HG02623 (cell line): Measurements from ENCODE around the gene DNPH1.
A peak's percentile ranks its signal among the peaks of the same experiment; 100 is the strongest.

ENCODE experiments used
- ATAC-seq: cut with Tn5 transposase; IDR thresholded peaks from one replicate; pipeline ENCODE4 v1.9.1; 2021; ENCODE audit warnings: moderate library complexity; ENCODE audit not compliant: unreplicated experiment

DNPH1 gene, protein sequence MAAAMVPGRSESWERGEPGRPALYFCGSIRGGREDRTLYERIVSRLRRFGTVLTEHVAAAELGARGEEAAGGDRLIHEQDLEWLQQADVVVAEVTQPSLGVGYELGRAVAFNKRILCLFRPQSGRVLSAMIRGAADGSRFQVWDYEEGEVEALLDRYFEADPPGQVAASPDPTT

DNA sequence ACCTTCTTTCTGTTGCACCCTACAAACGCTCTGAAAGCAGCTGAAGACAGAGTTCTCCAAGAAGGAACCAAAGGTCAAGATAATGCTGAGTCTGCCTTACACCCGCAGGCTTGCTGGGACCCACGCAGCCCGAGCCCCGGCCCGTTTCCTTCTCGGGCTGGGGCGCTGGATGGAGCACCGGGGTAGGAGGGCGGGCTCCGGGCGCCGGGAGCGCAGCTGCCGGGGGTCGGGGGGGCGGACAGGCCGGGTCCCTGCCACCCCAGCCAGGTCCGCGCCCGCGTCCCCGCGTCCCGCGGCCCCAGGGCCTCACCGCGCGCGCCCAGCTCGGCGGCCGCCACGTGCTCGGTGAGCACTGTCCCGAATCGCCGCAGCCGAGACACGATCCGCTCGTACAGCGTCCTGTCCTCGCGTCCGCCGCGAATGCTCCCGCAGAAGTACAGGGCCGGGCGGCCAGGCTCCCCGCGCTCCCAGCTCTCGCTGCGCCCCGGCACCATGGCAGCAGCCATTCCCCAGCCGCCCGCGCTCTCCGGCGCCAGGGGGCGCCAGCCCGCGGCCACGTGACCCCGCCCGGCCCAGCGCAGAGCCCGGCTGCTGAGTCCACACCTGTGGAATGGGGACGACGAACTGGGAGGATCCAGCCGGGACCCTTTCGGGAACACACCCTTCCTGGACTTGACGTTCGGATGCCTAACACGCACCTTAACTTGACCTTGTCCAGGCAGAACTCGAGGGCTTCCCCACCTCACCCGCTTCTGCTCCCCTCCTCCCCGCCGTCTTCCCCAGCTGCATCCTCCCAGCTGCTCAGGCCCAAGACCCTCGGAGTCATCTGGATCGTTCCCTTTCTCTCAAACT is at the start of gene DNPH1:
TSS of gene DNPH1 (minus strand) at position 531 of the 852 bp plus-strand sequence. CDS start at position 506, 25 bp downstream.
- ATAC-seq, result peak; percentile 72

DNA sequence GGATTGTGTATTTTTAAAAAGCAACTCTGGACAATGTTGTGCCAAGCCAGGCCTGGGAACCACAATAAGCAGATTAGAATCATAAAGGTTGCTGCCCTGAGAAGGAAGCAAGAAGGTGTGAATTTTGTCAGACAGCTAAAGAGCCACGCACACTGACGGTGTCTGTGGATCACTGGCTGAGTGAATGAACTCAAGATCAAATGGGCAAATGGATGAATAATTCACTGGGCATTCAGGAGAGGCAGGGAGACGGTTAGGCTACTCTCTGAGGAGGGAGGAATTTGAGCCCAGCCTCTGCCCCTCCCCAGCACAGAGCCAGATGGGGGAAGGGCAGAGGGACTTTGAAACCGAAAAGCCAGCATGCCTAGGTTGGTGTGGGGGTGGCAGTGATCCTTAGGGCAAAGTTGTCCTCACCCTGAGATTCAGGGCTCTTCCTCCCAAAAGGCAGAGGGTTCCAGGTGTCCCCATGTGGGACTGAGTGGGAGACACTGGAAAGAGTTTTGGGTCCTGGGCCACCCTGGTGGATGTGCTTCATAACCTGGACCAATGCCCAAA is 49.3 kb upstream of the DNPH1 start:
- ATAC-seq, result no peak

DNA sequence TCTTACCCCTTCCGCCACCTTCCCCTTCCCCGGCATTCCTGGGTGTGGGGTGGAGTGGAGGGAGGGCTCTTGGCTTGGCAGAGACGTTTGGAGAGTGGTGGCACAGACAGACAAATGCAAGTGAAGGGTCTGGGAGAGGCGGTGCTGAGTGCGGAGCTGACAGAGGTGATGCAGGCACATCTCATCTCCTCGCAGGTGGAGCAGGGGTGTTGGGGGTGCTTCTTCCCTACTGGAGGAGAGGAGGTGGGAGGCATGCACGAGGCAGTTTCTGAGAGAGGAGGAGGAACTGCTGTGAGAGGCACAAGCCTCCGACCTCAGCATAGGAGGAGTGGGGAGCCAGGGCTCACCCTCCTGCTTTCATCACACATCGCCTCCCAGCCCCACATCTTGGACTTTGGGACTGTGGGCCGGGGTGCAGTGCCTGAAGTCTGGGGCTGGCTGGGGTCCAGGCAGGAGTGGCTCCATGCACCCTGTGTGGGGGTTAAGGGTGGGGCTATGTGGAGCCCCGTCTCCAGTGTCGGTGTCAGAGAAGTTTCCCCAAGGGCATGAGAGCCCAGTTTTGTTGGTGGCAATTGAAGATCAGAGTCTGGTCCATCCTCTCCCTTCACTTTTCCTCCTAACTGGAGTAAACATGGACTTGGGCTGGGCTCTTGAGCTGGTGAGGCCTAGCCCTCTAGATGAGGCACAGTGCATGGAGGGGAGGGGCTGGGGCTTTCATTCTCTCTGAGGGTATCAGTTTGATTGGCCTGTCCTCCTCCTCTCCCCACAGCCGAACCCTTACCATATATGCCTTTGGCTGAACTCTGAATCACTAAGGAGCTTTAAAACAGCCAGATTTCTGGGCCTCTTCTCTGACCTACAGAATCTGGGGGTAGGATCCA is 48.6 kb upstream of the DNPH1 start:
- no peak for ATAC-seq

DNA sequence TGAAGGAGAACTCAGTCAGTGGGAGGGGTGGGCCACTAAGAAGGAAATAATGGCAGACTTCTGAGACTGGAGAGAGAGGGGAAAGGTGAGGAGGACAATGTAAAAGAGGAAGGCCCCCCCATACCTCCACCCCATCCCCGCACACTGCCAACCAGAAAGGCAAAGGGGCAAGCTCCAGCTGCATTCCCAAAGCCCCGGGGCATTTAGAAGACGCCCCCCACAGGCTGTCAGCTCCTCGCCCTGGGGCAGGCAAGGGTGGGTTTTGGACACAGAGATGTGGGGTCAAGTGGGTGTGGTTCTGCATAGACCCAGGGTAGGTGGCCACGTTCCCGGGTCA is 48.0 kb upstream of the DNPH1 start:
- ATAC-seq, result no peak

DNA sequence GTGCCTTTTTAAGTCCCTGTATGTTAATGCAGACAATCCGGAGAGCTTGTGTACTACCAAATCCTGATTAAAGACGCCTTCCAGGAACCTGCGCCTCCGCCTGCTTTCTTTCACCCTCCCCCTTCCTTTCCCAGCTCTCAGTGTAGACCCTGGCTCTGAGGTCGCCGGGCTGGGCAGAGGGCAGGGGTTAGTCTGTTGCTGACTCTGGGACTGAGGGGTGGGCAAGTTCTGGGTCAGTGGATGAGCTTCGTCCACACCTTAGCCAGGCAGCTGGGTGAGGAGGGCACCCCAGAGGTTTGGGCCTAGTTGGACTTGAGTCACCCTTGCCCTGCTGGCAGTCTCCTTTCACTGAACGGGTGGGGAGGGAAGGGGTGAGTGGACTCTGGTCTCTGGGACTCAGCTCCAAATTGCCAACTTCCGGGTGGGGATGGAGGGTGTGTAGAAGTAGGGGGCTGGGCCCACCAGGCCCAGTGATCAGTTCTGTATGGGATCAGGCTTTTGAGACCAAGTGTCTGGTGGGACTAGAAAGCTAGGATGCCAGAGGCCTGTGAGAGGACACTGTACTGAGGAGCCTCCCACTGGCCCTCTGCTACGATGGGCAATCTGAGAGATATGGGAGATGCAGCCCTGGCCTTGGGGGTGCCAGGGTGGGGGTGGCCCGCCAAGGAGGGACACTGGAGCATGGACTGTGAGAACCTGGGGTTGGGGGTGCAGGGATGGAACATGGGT is 47.5 kb upstream of the DNPH1 start:
- no peak for ATAC-seq

DNA sequence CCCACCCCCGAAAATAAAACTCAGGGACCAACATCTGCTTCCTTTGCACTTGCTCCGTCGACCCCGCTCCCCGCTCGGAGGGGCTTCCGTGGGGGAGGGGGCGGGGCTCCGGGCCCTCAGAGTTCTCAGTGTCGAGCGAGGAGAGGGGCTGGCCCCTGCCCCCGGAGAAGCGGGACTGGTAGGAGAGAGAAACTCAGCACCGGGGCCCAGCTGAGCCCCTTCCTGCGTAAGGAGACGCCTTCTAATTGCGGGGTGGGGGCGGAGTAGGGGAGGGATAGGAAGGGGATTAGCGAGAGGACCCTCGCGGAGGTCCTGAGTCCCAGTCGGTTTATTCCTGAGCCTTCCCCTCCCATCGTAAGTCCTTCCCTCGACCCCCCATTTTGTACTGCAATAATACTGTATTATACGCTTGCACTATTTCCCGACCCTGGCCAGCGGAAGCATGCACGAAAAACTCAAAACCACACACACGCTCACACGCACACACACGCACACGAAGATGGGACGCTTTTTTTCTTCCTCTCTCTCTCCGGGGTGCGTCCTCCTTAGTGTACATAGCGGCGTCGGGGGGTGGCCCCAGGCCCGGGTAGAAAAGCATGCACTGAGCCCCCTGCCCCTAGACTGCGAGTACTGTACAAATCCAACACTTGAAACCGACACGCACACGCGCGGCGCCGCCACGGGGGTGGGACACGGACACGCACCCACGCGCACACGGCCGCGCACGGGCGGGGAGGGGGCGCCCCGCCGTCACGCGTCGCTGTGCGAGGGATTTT is 46.7 kb upstream of the DNPH1 start:
- no peak for ATAC-seq

DNA sequence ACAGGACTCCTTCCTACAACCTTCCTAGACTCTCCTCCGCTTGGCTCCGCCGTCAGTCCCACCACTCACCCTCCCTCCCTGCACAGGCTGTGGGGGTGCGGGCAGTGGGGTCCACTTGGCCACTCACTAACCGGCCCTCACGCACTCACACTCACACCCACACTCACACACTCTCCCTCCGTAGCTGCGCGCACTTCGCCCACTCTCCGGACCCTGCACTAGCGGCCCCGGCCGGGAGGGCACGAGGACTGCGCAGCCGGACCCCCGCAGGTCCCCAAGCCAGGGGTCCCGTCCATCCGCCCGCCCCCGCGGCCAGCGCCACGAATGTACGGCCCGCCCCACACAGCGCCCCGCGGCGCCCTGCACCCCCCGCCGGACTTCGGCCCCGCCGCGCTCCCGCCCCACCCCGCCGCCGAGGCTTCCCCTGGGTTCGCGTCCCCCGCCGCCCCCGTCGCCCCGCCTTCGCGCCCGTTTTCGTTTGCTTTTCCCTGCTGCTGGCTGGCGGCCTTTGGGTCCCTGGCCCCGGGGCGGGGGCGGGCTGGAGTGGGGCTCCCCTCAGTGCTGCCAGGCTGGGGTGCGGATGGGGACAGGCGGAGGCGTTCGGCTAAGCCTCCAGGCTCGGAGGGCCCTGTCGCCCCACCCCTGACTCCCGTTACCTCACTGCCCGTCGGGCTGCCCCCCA is 45.8 kb upstream of the DNPH1 start:
- no peak for ATAC-seq

DNA sequence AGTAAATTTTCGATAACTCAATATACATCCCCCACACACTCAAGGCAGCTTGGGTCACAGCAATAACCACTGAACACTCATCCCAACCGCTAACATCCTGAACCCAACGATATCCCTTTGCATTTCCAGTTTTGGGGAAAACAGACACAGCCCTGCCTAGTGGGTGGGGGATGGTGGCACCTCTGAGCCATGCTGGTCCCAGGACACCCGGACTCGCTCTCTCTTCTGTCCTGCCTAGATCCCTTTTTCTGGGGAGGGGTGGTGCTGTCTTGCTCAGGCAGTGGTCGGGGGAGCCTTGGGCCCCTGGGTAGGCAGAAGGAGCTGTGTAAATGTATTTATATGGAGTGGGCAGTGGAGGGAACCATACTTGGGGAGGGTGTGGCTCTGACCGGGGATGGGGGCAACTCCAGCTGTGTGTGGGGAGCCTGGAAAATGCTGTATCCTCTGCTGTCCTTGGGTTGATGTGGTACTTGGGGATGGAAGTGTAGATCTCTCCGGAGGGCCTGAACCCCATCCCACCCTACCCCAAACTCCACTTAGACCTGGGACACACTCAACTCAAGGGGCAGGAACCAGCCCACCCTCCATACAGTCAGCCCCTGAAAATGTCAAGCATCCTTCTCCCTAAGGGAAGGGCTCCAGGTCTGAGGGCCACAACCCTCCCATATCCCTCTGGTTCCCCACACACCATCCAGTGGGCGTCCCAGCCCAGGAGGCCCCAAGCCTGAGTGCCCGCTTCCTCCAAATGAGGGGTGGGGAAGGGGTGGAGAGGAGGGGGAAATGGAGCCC is 45.0 kb upstream of the DNPH1 start:
- ATAC-seq, result no peak

DNA sequence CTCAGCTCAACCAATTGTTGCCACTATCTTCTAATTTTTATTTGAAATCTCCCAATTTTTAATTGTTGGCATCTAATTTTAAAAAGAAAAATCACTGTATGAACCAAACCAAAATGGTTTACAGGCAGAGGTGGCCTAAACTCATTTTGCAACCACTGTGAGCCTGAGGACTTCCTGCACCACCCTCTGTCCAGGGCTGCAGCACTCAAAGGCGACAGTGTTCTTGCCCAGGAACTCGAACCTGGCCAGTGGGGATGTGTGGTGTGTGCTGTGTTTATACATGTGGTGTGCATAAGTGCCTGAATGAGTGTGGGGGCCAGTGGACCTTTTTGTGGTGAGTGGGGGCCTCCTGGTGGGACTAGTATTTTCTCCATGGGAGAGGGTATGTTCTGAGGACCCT is 44.4 kb upstream of the DNPH1 start:
- no peak for ATAC-seq

DNA sequence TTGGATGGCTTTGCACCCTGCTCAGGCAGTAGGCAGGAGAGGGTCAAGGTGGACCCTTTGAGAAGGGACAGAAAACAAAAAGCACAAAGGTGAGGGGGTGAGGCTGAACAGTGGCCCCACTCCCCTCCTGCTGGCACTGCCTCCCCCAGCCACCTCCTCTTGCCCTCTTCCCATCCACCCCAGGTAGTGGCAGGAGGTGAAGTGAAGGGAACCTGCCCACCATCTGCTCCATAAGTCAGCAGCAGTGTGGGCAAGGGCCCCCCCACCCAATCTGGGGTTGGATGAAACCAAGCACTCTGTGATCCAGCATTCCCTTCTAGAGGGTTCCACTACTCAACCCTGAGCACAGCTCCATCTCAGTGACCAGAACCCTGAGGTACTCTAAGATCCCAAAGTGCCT is 42.7 kb upstream of the DNPH1 start:
- no peak for ATAC-seq

DNA sequence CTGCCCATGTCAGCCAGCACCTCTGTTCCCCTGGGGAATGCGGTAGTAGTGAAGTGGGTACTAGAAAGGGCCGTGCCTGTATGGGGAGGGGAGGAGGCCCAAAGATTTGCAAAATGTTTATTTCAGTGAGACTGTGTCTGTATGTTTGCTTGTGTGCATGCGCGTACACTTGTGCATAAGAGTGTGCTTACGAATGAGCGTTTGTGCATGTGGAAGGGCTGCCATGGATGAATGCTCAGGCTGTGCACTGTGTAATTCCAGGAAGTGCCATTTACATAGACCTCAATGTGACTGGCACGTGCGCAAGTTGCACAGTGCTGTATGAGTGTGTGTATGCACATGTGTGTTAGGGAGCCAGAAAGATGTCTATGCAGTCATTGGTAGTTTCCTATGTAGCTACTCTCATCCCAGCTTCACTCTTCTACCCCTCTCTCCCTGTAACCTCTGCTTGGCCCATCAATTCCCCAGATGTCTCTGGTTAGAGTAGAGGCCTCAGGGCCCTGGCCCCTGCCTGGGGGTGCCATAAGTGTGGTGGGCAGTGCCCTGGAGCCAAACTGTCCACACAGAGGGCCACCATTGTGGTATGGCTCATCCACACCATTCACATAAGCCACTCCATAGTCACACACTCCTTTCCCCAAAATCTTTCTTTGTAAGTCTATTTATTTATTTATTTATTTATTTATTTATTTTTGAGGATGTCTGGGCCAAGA is 42.0 kb upstream of the DNPH1 start:
- no peak for ATAC-seq

DNA sequence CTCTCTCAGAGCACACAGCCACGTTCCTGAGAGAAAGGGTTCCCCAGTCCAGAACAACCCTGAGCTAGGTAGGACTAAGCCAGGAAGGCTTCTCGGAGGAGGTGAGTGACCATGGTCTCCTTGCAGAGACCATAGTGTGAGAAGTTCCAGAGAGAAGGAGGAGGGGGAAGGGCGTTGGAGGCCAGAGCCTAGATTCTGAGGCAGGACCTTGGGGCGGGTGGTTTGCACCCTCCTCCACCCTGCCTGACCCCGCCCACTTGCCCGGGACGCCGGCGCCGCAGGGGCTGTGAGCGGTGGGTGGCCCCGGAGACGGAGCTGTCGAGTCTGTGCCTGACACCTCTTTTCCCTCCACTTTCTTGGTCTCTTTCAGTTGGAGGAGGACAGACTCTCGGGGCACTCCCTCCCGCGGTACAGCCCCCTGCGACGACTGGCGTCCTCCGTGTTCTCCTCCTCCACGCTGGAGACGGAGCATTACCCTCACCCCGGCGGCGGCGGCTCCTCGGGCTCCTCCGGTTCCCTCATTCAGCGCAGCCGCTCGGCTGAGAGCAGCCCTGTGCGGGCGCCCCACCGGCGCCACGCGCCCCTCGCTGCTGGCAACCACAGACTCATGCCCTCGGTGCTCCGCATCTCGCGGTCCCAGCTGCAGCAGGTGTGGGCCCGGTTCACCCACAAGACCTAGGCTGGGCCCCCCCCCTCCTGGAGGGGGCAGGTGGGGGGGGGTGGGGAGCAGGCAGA is 40.2 kb upstream of the DNPH1 start:
- ATAC-seq, result no peak

DNA sequence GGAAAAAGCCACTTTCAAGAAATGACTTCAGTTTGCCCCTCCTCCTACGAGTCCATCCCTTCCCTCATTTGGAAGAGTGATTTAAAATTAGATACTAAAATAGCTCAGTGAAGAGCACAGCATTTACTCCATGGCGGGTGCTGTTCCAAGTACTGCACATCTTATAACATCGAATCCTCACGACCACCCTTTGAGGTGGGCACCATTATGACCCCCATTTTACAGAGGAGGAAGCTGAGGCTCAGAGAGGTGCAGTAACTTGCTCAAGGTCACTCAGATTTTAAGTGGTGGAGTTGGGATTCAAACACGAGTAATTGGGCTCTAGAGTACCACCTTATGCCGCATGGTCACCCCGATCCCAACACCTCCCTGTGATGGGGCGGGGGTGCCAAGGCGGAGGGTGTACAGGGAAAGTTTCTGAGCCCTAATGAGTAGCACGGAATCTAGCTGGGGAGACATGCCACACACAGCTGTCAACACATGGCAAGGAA is 39.5 kb upstream of the DNPH1 start:
- ATAC-seq, result no peak

DNA sequence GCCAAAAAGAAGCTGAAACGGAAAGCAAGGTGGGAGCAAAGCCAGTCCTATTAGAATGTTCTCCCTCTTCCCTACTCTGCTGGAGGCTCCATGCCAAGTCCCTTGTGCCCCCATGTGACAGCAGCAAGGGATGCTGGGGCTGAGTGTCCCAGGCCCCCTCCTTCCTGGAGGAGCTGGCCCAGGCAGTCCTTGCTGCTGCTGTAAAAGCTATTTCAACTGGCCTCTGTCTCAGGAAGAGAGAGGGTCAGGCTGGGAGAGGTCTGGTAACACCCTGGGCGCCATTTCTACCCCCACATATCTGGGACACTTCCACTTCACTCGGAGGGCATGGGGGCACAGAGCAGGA is 39.0 kb upstream of the DNPH1 start:
- no peak for ATAC-seq

DNA sequence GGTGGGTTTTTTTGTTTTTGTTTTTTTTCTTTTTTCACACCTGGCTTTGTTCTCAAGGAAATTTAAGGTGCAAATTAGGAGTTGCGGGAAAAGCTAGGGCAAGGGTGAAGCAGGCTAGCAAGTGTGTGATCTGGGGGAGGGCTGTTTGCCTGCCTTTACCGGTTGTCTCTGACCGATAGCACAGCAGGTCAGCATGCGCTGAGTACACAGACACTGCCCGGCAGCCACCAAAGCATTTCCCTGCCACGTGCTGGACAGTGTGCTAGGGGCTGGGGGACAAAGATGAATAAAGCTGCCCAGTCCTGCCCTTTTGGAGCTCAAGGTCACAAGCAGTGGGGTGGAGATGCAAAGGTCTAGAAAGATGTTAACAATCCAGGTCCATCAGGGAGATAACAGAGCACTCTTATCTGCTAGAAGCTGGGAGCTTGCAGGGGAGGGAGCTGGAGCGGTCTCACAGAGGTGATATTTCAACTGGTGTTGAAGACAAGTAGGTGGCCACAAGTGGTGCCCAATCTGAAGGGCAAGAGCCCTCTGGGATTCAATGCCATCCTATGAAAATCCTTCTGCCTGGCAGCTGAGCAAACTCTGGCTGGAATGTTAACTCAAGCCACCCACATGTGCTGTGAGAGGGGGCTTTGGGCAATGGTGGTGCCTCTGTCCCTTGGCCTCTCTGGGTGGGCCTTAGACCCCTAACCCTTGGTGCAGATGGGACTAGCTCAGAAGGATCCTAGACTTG is 38.5 kb upstream of the DNPH1 start:
- no peak for ATAC-seq

DNA sequence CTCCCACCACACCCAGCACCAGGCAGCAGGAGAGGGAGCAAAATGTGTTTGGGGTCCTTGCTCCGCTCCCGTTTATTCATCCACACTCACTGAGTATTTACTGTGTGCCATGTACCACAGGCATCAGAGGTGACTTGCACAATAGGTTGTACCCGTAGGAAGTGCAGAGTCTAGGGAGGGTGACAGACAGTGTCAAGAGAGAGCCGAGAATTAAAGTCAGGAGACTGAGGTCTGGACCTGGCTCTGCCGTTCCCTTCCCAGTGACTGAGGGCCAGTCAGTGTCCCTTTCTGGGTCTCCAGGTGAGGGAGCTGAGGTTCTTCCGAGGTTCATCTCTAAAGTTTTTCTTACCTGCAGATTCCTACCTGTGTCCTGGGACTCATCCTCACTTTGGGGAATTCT is 36.3 kb upstream of the DNPH1 start:
- no peak for ATAC-seq
